GM10266 (cell line): ENCODE measurements around the gene AFAP1L2.
"Not testable (repeated sequence)": the region's sequence is repeated elsewhere in the genome, so short reads cannot be mapped to it uniquely, and the experiment has no call there.

Source experiments
- DNase-seq: peaks from one replicate; pipeline ENCODE4 v3.0.0; 2012; ENCODE audit errors: extremely low spot score
- TF ChIP-seq, protein P1 (sequence below): IDR thresholded peaks from 2 replicates; pipeline ENCODE4 v1.5.1; 2012; ENCODE audit warnings: mild to moderate bottlenecking, low read depth; ENCODE audit not compliant: control insufficient read depth, insufficient read depth; ENCODE audit errors: missing control alignments

The AFAP1L2 gene

DNA sequence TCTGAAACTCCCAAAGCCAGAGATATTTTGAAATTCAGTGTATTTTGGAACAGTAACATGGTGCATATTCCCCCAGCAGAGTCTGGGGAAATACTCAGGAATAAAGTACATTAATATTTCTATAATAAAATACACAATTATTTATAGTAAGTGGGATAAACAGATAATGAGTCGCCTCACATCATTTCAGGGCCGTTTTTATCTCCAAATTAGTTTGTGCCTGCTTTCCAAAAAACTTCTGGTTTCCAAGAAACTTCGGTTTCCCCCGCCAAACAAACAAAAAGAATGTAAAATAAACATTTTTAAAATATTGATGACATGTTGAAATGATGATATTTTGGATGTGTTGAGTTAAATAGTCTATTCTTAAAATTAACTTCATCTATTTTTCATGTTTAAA lies 48.2 kb downstream of the AFAP1L2 start:
- TF ChIP-seq, protein P1, sequence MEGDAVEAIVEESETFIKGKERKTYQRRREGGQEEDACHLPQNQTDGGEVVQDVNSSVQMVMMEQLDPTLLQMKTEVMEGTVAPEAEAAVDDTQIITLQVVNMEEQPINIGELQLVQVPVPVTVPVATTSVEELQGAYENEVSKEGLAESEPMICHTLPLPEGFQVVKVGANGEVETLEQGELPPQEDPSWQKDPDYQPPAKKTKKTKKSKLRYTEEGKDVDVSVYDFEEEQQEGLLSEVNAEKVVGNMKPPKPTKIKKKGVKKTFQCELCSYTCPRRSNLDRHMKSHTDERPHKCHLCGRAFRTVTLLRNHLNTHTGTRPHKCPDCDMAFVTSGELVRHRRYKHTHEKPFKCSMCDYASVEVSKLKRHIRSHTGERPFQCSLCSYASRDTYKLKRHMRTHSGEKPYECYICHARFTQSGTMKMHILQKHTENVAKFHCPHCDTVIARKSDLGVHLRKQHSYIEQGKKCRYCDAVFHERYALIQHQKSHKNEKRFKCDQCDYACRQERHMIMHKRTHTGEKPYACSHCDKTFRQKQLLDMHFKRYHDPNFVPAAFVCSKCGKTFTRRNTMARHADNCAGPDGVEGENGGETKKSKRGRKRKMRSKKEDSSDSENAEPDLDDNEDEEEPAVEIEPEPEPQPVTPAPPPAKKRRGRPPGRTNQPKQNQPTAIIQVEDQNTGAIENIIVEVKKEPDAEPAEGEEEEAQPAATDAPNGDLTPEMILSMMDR, result no peak

DNA sequence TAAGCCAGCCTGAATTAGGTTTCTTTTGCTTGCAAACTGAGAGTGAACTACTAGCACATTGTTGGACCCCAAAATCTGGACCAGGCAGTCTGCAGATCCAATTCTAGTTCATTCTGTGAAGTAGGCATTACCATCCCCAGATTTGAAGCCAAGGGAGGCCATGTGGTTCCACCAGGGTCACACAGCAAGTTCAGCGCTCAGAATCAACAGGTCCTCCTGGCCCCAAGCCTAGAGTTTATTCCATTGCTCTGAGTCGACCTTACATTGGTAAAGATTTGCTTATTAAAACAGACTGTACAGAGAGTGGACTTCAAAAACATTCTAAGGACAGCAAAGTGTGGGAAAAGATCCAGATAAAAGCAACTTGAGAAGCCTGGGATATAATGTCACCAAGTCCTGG lies 50.9 kb downstream of the AFAP1L2 start:
- TF ChIP-seq, protein P1, result no peak
- no peak for DNase-seq

More for the DNA sequence above, 48.2 kb downstream of the AFAP1L2 start:
- DNase-seq, result no peak

DNA sequence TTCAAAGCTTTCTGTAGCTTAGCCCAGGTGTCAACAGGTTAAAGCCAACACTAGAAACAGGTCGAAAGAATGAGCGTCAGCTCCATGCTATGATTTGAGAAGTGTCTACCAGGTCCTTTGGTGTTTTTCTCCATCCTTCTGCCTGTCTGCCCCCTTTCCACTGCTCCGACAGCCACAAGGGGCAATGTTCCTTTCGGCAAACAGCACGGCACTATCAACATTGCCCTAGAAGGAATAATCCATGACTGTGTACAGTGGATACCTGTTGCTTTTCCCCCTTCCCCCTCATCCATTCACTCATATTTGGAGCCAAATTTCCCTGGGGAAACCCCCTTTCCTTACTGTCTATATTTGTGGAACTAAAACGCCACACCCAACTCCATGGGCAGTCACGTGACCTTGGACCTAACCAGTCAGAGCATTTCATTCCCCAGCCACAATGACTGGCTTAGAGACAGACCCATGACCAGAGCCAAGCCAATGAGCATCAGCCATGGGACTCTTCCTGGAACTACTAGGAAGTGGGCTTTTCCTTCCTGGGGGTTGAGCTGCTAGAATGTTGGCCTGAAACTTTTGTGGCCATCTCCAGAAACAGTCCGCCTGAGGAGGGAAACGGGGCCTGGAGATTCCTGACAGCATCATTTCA lies 51.5 kb downstream of the AFAP1L2 start:
- DNase-seq, result no peak
- TF ChIP-seq, protein P1, result no peak

DNA sequence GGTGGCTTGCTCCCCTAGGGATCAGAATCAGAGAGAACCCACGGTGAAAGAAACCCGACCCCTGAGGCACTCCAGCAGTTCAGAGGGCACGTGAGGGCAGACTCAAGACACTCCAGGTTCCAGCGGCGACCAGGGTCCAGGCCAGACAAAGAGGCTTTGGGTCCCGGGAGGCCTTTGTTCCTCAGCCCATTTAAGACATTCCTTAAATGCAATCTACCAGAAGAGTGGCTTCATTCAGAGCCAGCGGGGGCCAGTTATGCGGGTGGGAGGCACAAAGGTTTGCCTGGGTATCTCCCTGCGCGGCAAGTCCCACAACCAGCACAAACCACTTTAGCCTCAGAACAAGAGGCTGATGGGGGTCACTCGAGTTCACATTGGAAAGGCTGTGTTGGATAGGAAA lies 53.6 kb downstream of the AFAP1L2 start:
- no peak for DNase-seq
- TF ChIP-seq, protein P1, result no peak

DNA sequence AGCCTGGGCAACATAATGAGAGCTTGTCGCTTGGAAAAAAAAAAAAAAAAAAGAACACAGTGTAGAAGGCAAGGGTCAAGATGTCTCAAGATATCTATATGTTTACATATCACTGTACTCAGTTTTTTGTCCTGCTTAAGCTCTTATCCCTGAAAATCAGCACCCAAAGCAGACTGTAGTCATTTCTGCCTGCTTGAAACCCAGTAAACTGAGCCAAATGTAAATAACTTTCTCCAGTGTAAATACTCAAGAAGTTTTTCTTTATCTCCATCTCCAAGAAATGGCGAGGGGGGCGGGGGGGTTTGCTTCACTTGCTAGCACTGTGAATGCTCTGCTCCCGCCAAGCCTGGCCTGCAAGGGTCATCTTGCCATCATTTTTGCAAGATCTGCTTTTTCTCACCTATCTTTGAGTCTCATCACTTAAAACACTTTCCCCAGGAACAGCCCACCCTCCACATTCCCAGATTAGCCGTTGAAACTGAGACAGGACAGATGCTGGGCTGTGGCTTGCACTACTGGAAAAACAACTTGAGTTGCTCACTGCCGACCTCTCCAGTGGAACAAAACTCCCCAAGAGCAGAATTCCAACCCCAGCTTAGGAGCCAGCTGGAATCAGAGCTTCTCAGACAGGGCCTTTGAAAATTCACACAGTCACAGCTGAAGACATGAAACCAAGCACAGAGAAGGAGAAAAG lies 54.6 kb downstream of the AFAP1L2 start:
- TF ChIP-seq, protein P1, result no peak
- DNase-seq, result no peak

DNA sequence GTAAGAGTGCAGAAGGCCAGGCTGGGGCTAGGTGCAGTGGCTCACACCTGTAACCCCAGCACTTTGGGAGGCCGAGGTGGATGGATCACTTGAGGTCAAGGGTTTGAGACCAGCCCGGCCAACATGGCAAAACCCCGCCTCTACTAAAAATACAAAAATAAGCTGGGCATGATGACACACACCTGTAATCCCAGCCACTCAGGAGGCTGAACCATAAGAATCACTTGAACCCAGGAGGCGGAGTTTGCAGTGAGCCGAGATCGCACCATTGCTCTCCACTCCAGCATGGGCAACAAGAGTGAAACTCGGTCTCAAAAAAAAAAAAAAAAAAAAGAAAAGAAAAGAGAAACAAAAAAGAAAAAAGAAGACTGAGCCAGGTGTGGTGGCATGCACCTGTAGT lies 55.2 kb downstream of the AFAP1L2 start:
- not testable (repeated sequence) for DNase-seq

DNA sequence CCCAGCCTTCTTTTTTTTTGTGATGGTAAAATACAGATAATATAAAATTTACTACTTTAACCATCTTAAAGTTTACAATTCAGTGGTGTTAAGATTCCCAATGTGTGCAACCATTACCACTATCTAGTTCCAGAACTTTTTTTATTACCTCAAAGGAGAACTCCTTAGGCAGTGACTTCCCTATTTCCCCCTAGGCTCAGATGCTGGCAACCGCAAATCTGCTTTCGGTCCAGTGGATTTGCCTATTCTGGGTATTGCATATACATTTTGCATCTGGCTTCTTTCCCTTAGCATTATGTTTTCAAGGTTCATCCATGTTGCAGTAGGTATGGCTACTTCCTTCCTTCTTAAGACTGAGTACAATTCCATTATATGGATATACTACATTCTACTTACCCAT lies 56.5 kb downstream of the AFAP1L2 start:
- DNase-seq, result no peak
- TF ChIP-seq, protein P1, result no peak
